OCI-LY1 (cell line): ENCODE results near the gene CNTN5.

Source experiments
- H2AFZ ChIP-seq: fragments of 200-600 bp; sonication (generic), shearing (Covaris generic); 2 replicates; pipeline ENCODE4 v1.6.0; 2014; ENCODE audit warnings: antibody characterized with exemption, mild to moderate bottlenecking, low read length
- H3F3A ChIP-seq: fragments of 200-600 bp; sonication (generic), shearing (Covaris generic); 2 replicates; pipeline ENCODE4 v1.6.0; 2014; ENCODE audit warnings: mild to moderate bottlenecking, antibody characterized with exemption, low read length, moderate library complexity; ENCODE audit not compliant: insufficient read depth
- H3K27ac ChIP-seq: fragments of 200-600 bp; sonication (generic); 2 replicates; pipeline ENCODE4 v1.5.1; 2014; ENCODE audit warnings: low read length, mixed run types, mild to moderate bottlenecking, low read depth; ENCODE audit not compliant: poor library complexity, severe bottlenecking
- H3K27me3 ChIP-seq: fragments of 200-600 bp; sonication (generic); 2 replicates; pipeline ENCODE4 v1.6.0; 2014; ENCODE audit warnings: antibody characterized with exemption, mild to moderate bottlenecking, low read length, moderate library complexity; ENCODE audit not compliant: insufficient read depth
- H3K36me3 ChIP-seq: fragments of 200-600 bp; sonication (generic); 2 replicates; pipeline ENCODE4 v1.6.1; 2014; ENCODE audit warnings: mild to moderate bottlenecking, antibody characterized with exemption, low read length, moderate library complexity, mixed read lengths; ENCODE audit not compliant: insufficient read depth
- H3K4me1 ChIP-seq: fragments of 200-600 bp; sonication (generic); 2 replicates; pipeline ENCODE4 v1.5.1; 2014; ENCODE audit warnings: mild to moderate bottlenecking, low read length, moderate library complexity; ENCODE audit not compliant: insufficient read depth, severe bottlenecking
- H3K4me2 ChIP-seq: fragments of 200-600 bp; sonication (generic), shearing (Covaris generic); 2 replicates; pipeline ENCODE4 v1.6.1; 2014; ENCODE audit warnings: low read length
- H3K4me3 ChIP-seq: fragments of 200-600 bp; sonication (generic); 2 replicates; pipeline ENCODE4 v1.5.1; 2014; ENCODE audit warnings: low read length, low read depth, mild to moderate bottlenecking, mixed read lengths; ENCODE audit not compliant: poor library complexity, severe bottlenecking
- H3K79me2 ChIP-seq: fragments of 200-600 bp; shearing (Covaris generic); 2 replicates; pipeline ENCODE4 v1.6.1; 2016; ENCODE audit warnings: mixed run types, low read length, mixed read lengths; ENCODE audit not compliant: insufficient read depth
- H3K9ac ChIP-seq: fragments of 200-600 bp; sonication (generic), shearing (Covaris generic); 2 replicates; pipeline ENCODE4 v1.6.1; 2014; ENCODE audit warnings: mild to moderate bottlenecking, low read length, mixed read lengths
- H3K9me2 ChIP-seq: fragments of 200-600 bp; sonication (generic), shearing (Covaris generic); 2 replicates; pipeline ENCODE4 v1.6.1; 2014; ENCODE audit warnings: low read depth, mild to moderate bottlenecking, low read length, mixed read lengths
- H3K9me3 ChIP-seq: fragments of 200-600 bp; shearing (Covaris generic); 2 replicates; pipeline ENCODE4 v1.6.1; 2014; ENCODE audit warnings: low read length, mixed read lengths
- H4K20me1 ChIP-seq: fragments of 200-600 bp; sonication (generic), shearing (Covaris generic); 2 replicates; pipeline ENCODE4 v1.6.0; 2016; ENCODE audit warnings: mild to moderate bottlenecking, low read length; ENCODE audit not compliant: insufficient read depth
- EZH2 ChIP-seq: fragments of 200-600 bp; sonication (generic), shearing (Covaris generic); IDR thresholded peaks from 2 replicates; pipeline ENCODE4 v1.8.0; 2017; ENCODE audit warnings: borderline replicate concordance, mixed run types, mild to moderate bottlenecking, antibody characterized with exemption, low read length, moderate library complexity, mixed read lengths
- TF ChIP-seq, protein P1 (sequence below): fragments of 200-600 bp; sonication (generic), shearing (Covaris generic); IDR thresholded peaks from 2 replicates; pipeline ENCODE4 v1.5.1; 2017; ENCODE audit warnings: mild to moderate bottlenecking, antibody characterized with exemption, low read length, moderate library complexity, mixed read lengths

CNTN5 gene

DNA sequence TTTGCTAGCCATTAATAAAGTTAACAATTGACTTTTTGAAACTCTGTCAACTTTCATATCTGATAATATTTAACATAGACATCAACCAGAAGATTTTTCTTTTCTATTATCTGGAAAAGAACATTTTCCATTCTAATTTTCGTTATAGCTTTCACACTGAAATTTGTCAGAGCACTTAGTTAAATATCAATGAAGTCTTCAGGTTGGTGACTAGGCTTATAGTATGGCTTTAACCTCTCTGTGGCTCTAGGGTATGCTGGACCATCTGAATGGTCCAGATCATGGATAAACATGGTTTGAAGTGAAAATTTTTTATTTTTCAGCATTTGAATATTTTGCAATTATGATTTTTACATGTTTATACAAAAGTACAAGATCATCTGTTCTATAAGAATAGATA is 548.1 kb downstream of the CNTN5 start:
- no peaks in the 10 kb centered on the region for H3F3A ChIP-seq
- no peak overlapping the region for H3K27ac ChIP-seq
- TF ChIP-seq EZH2: no peak
- TF ChIP-seq, protein P1, sequence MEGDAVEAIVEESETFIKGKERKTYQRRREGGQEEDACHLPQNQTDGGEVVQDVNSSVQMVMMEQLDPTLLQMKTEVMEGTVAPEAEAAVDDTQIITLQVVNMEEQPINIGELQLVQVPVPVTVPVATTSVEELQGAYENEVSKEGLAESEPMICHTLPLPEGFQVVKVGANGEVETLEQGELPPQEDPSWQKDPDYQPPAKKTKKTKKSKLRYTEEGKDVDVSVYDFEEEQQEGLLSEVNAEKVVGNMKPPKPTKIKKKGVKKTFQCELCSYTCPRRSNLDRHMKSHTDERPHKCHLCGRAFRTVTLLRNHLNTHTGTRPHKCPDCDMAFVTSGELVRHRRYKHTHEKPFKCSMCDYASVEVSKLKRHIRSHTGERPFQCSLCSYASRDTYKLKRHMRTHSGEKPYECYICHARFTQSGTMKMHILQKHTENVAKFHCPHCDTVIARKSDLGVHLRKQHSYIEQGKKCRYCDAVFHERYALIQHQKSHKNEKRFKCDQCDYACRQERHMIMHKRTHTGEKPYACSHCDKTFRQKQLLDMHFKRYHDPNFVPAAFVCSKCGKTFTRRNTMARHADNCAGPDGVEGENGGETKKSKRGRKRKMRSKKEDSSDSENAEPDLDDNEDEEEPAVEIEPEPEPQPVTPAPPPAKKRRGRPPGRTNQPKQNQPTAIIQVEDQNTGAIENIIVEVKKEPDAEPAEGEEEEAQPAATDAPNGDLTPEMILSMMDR: no peak
- no peaks in the 10 kb centered on the region for H3K9me2 ChIP-seq
- no peaks in the 10 kb centered on the region for H3K79me2 ChIP-seq
- no peaks in the 10 kb centered on the region for H3K36me3 ChIP-seq
- no peak overlapping the region for H3K9ac ChIP-seq
- H3K9me3 ChIP-seq: no peaks in the 10 kb centered on the region
- H3K27me3 ChIP-seq: no peaks in the 10 kb centered on the region
- no peak overlapping the region for H3K4me2 ChIP-seq
- H3K4me3 ChIP-seq: no peak overlapping the region
- H3K4me1 ChIP-seq: no peaks in the 10 kb centered on the region
- no peak overlapping the region for H2AFZ ChIP-seq
- no peaks in the 10 kb centered on the region for H4K20me1 ChIP-seq

DNA sequence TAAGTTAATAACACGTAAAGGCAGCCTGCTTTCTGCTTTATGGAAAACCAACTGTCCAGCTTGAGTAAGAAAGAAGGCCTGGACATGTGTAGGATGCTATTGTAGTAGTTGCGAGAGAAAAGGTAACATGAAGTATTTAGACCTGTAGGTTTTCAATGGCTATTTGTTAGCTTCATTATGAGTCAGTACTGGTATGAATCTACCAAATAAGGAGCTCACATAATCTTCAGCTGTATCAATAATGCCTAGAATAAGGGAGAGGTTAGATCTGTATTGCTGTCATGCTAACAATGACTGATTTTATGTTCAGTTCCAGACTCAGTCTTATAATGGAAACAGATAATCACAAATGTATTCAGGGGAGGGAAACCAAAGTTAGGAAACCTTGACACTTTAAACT is 550.3 kb downstream of the CNTN5 start:
- Histone ChIP-seq H2AFZ (no peak overlapping the region), H3K27ac (no peak overlapping the region), H3K4me3 (no peak overlapping the region), H3K36me3 (no peaks in the 10 kb centered on the region), H3K79me2 (no peaks in the 10 kb centered on the region), H3K27me3 (no peaks in the 10 kb centered on the region), H3K9me3 (no peaks in the 10 kb centered on the region), H4K20me1 (no peaks in the 10 kb centered on the region), H3F3A (no peaks in the 10 kb centered on the region), H3K4me2 (no peak overlapping the region), H3K9me2 (no peaks in the 10 kb centered on the region), H3K9ac (no peak overlapping the region), H3K4me1 (no peaks in the 10 kb centered on the region)
- no peak for TF ChIP-seq EZH2
- TF ChIP-seq, protein P1: no peak

DNA sequence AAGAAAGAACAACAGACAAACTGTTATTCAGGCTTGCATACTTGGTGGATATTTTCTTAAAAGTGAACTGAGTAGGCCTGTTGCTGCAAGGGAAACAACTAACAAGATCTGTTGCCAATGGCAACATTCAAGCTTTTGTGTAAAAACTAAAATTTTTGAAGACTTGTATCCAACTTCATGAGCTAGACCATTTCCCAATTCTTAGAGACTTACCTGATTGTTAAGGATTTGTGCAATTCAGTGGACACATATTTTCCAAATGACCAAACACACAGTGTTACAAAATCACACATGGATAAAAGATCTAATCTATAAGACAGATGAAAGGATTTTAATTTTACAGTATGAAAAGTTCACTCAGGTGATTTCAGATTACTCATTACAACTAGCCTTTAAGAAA is 564.1 kb downstream of the CNTN5 start:
- H3K27me3 ChIP-seq: no peaks in the 10 kb centered on the region
- H4K20me1 ChIP-seq: no peaks in the 10 kb centered on the region
- H3K4me2 ChIP-seq: no peak overlapping the region
- TF ChIP-seq EZH2: no peak
- TF ChIP-seq, protein P1: no peak
- H3K9me2 ChIP-seq: no peaks in the 10 kb centered on the region
- no peaks in the 10 kb centered on the region for H3F3A ChIP-seq
- H3K9me3 ChIP-seq: no peaks in the 10 kb centered on the region
- H3K4me3 ChIP-seq: no peak overlapping the region
- H3K36me3 ChIP-seq: no peaks in the 10 kb centered on the region
- no peak overlapping the region for H2AFZ ChIP-seq
- no peaks in the 10 kb centered on the region for H3K4me1 ChIP-seq
- no peak overlapping the region for H3K9ac ChIP-seq
- H3K27ac ChIP-seq: no peak overlapping the region
- H3K79me2 ChIP-seq: no peaks in the 10 kb centered on the region
